Fibroblast of lung (primary cell): Measurements from ENCODE around the gene DGKA. TPM values are rescaled to one million over a fixed set of nuclear protein-coding genes. Genes with fewer than 3 reads are reported as not detected.
A peak's percentile ranks its signal among the peaks of the same experiment; 100 is the strongest.

Experiments
- DNase-seq, 2 donors: peaks; one replicate each; pipeline versions ENCODE4 v3.0.0 to v3.0.0-alpha.2; 2010; ENCODE audit warnings: low read depth in 2 of 2
- H2AFZ ChIP-seq: 2 replicates; pipeline ENCODE4 v1.5.1; 2012; ENCODE audit warnings: low read length, control low read depth, inconsistent platforms
- H3K27ac ChIP-seq: 2 replicates; pipeline ENCODE4 v1.5.1; 2011; ENCODE audit warnings: low read length, control low read depth; ENCODE audit not compliant: insufficient read depth
- H3K27me3 ChIP-seq: 2 replicates; pipeline ENCODE4 v1.5.1; 2011; ENCODE audit warnings: mild to moderate bottlenecking, low read length; ENCODE audit not compliant: control insufficient read depth, insufficient read depth
- H3K36me3 ChIP-seq: 2 replicates; pipeline ENCODE4 v1.5.1; 2011; ENCODE audit warnings: low read length; ENCODE audit not compliant: control insufficient read depth, insufficient read depth
- H3K4me1 ChIP-seq: 2 replicates; pipeline ENCODE4 v1.5.1; 2011; ENCODE audit warnings: low read length; ENCODE audit not compliant: control insufficient read depth, insufficient read depth; ENCODE audit errors: extremely low read depth
- H3K4me2 ChIP-seq: 2 replicates; pipeline ENCODE4 v1.5.1; 2011; ENCODE audit warnings: low read length, control low read depth; ENCODE audit not compliant: insufficient read depth; ENCODE audit errors: extremely low read depth
- H3K4me3 ChIP-seq, 4 experiments: fragments of 200-600 bp in 1 of 4; sonication (generic) in 1 of 4; replicated peaks in 1 of 4; 2 replicates each; pipeline ENCODE4 v1.5.1; 2011 to 2016; ENCODE audit warnings: low read length in 4 of 4, low read depth in 3 of 4, mild to moderate bottlenecking in 3 of 4, control low read depth in 2 of 4, inconsistent platforms in 1 of 4, mixed read lengths in 1 of 4; ENCODE audit not compliant: insufficient read depth in 1 of 4; ENCODE audit errors: control extremely low read depth in 1 of 4
- H3K79me2 ChIP-seq: 2 replicates; pipeline ENCODE4 v1.5.1; 2012; ENCODE audit warnings: mild to moderate bottlenecking, low read length, inconsistent platforms; ENCODE audit not compliant: control insufficient read depth, insufficient read depth
- H3K9ac ChIP-seq: 2 replicates; pipeline ENCODE4 v1.5.1; 2011; ENCODE audit warnings: mild to moderate bottlenecking, low read length, control low read depth; ENCODE audit not compliant: insufficient read depth
- H3K9me3 ChIP-seq: 2 replicates; pipeline ENCODE4 v1.5.1; 2012; ENCODE audit warnings: low read depth, low read length; ENCODE audit not compliant: control insufficient read depth, insufficient read depth
- H4K20me1 ChIP-seq: 2 replicates; pipeline ENCODE4 v1.5.1; 2011; ENCODE audit warnings: low read length; ENCODE audit not compliant: control insufficient read depth, insufficient read depth; ENCODE audit errors: extremely low read depth
- EZH2 ChIP-seq: IDR thresholded peaks from 2 replicates; pipeline ENCODE4 v1.5.1; 2012; ENCODE audit warnings: low read length, control low read depth, mild to moderate bottlenecking; ENCODE audit errors: missing control alignments
- polyA plus RNA-seq, 2 donors: library from polyadenylated mRNA; depleted of rRNA in 1 of 2; stranded (reverse) in 1 of 2; unstranded in 1 of 2; fragments of >200 nt; gene quantifications; 2 replicates each; pipeline ENCODE4 v1.2.1, GENCODE V29; 2011 to 2012; ENCODE audit warnings: missing spikeins in 1 of 2
- total RNA-seq: library from RNA; depleted of rRNA; stranded (reverse); fragments of >200 nt; gene quantifications from 2 replicates; pipeline ENCODE4 v1.2.1, GENCODE V29; 2014
- TF ChIP-seq, protein P1 (sequence below), 2 donors: IDR thresholded peaks in 1 of 2; conservative IDR thresholded peaks in 1 of 2; 1 replicate in 1 of 2; 2 replicates in 1 of 2; pipeline ENCODE4 v1.5.1; 2011 to 2012; ENCODE audit warnings: low read length in 2 of 2, control low read depth in 1 of 2, inconsistent platforms in 1 of 2, low read depth in 1 of 2, mild to moderate bottlenecking in 1 of 2

The DGKA gene
- total and polyA plus RNA-seq, 2 donors (not counting 1 experiment from before 2014, with no cell fraction given): 44.7 to 51.9 TPM

DNA sequence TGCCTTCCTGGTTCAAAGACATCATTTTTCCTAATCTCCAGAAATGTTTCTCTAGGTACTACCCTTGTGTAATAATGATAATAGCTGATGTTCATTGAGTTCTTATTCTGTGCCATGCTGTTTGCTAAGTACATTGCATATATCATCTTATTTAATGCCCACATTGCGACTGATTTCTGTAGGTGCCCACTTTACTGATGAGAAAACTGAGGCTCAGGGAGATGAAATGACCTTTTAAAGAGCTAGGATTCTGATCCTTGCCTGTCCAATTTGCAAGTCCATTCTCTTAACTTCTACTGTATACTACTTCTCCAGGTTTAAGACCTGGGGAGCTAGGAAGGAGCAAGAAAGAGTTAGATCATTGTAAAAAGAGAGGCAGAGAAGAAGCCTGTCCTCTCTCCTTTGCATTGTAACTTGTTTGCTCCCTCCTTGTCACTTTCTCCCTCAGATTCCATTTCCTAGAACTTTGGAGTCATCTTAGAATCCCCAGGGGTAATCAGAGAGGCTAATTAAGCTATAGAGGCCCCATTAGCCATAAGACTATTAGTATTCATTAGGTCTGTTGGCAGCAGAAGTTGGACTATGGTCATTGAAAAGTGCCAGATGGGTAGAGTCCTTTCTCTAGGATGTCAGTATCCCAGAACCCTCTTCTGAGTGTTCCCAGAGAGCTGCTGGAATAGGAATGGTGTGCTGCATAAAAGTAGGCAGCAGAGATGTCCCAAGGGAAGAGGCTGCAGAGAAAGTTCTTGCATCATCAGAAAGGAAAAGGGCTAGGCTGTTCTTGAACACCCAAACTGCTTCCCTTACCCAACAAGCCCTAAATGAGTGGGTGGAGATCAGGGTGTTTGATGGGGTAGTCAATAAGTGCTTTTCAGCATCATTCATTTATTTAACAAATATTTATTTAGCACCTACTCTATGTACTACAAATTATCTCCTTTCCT lies 3.1 kb downstream of the DGKA start:
- H3K4me1 ChIP-seq: peaks cover 25% of the 10 kb centered on the region
- H3K79me2 ChIP-seq: no peaks in the 10 kb centered on the region
- TF ChIP-seq EZH2: no peak
- TF ChIP-seq, protein P1, sequence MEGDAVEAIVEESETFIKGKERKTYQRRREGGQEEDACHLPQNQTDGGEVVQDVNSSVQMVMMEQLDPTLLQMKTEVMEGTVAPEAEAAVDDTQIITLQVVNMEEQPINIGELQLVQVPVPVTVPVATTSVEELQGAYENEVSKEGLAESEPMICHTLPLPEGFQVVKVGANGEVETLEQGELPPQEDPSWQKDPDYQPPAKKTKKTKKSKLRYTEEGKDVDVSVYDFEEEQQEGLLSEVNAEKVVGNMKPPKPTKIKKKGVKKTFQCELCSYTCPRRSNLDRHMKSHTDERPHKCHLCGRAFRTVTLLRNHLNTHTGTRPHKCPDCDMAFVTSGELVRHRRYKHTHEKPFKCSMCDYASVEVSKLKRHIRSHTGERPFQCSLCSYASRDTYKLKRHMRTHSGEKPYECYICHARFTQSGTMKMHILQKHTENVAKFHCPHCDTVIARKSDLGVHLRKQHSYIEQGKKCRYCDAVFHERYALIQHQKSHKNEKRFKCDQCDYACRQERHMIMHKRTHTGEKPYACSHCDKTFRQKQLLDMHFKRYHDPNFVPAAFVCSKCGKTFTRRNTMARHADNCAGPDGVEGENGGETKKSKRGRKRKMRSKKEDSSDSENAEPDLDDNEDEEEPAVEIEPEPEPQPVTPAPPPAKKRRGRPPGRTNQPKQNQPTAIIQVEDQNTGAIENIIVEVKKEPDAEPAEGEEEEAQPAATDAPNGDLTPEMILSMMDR (conservative IDR thresholded peaks at IDR 0.05 in 1 of 2, IDR thresholded peaks at IDR 0.05 in 1 of 2; ENCODE audit: low read depth in 1 of 2, low read length in 2 of 2): no peak
- H3K27ac ChIP-seq: no peak overlapping the region
- H2AFZ ChIP-seq: no peak overlapping the region
- H3K36me3 ChIP-seq: peaks cover 2% of the 10 kb centered on the region
- H3K27me3 ChIP-seq: no peaks in the 10 kb centered on the region
- no peak for DNase-seq
- H3K4me2 ChIP-seq: no peak overlapping the region
- H3K9ac ChIP-seq: no peak overlapping the region
- no peaks in the 10 kb centered on the region for H4K20me1 ChIP-seq
- peak overlapping the region in 1 of 4 experiments; percentile 64 for H3K4me3 ChIP-seq
- H3K9me3 ChIP-seq: no peaks in the 10 kb centered on the region

DNA sequence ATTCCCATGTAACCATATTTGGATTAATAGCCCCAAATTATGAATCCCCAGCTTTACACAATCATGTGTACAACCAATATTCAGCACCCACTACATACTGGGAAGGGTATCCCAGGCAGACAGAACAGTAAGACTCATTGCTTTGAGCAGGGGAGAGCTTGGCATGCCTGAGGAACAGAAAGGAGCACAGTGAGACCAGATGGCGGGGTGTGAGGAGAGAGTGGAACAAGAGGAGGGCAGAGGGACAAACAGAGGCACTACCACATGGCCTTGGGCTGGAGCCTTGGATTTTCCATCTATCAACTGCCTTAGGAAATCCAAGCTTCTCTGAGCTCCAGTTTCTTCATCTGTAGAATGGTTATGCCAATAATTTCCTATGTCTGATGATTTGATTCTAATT lies 3.8 kb downstream of the DGKA start:
- no peak overlapping the region for H3K27ac ChIP-seq
- H3K27me3 ChIP-seq: no peaks in the 10 kb centered on the region
- H3K9me3 ChIP-seq: no peaks in the 10 kb centered on the region
- no peak overlapping the region for H3K4me3 ChIP-seq
- H3K9ac ChIP-seq: no peak overlapping the region
- H2AFZ ChIP-seq: no peak overlapping the region
- DNase-seq: no peak
- peaks cover 2% of the 10 kb centered on the region for H3K36me3 ChIP-seq
- H3K4me2 ChIP-seq: no peak overlapping the region
- no peaks in the 10 kb centered on the region for H4K20me1 ChIP-seq
- H3K4me1 ChIP-seq: peaks cover 24% of the 10 kb centered on the region
- TF ChIP-seq, protein P1 (conservative IDR thresholded peaks at IDR 0.05 in 1 of 2, IDR thresholded peaks at IDR 0.05 in 1 of 2; ENCODE audit: low read depth in 1 of 2, low read length in 2 of 2): no peak
- TF ChIP-seq EZH2: no peak
- H3K79me2 ChIP-seq: no peaks in the 10 kb centered on the region

DNA sequence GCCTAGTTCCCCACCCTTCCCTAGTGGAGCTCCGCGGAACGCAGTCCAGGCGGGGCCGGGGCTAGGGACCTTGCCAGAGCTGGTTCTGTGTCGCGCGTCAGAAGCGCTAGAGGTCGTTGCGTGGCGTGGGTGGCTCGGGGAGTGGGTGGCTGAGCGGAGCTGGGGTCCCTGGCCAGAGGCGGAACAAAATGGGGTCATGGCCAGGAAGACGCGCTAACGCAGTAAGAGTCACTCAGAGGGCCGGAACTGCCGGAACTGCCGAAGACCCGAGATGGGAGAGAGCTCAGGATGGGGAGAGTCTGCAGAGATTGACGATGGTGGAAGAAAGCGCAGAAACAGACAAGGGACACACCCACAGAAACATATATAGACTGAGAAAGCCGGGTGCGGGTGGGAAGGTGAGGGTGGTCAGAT lies 4.8 kb downstream of the DGKA start:
- H3K4me1 ChIP-seq: peaks cover 23% of the 10 kb centered on the region
- no peak overlapping the region for H3K27ac ChIP-seq
- peak overlapping the region; percentile 13 for H3K9ac ChIP-seq
- no peaks in the 10 kb centered on the region for H3K9me3 ChIP-seq
- no peaks in the 10 kb centered on the region for H3K27me3 ChIP-seq
- H4K20me1 ChIP-seq: no peaks in the 10 kb centered on the region
- H3K4me2 ChIP-seq: peak overlapping the region; percentile 48
- DNase-seq: no peak
- peak overlapping the region; percentile 73 for H2AFZ ChIP-seq
- H3K36me3 ChIP-seq: peaks cover 5% of the 10 kb centered on the region
- H3K4me3 ChIP-seq: peak overlapping the region in 1 of 4 experiments; percentile 29
- H3K79me2 ChIP-seq: no peaks in the 10 kb centered on the region
- TF ChIP-seq EZH2: no peak
- TF ChIP-seq, protein P1 (conservative IDR thresholded peaks at IDR 0.05 in 1 of 2, IDR thresholded peaks at IDR 0.05 in 1 of 2; ENCODE audit: low read depth in 1 of 2, low read length in 2 of 2): no peak
